Heart right ventricle (tissue), 16 donors: ENCODE measurements around the gene TBC1D30. TPM values are rescaled to one million over a fixed set of nuclear protein-coding genes. Genes with fewer than 3 reads are reported as not detected.

ENCODE experiments used
- ATAC-seq, 8 donors: fragments of 200-7000 bp; cut with Tn5 transposase; one replicate each; pipeline ENCODE4 v1.9.1; 2020; ENCODE audit warnings: mild to moderate bottlenecking in 8 of 8, moderate library complexity in 8 of 8, moderate number of reproducible peaks in 1 of 8
- DNase-seq, 2 donors: peaks; one replicate each; pipeline ENCODE4 v3.0.0-alpha.2; 2020
- H3K27ac ChIP-seq, 10 donors: fragments of 200-600 bp; sonication (generic) in 2 of 10; one replicate each; pipeline versions ENCODE4 v1.5.0 to v1.8.0; 2020 to 2022; ENCODE audit warnings: mild to moderate bottlenecking in 3 of 10
- H3K27me3 ChIP-seq, 7 donors: fragments of 200-600 bp; one replicate each; pipeline ENCODE4 v1.8.0; 2021 to 2022; ENCODE audit warnings: mild to moderate bottlenecking in 2 of 7
- H3K36me3 ChIP-seq, 9 donors: fragments of 200-600 bp; sonication (generic) in 1 of 9; one replicate each; pipeline versions ENCODE4 v1.5.0 to v1.8.0; 2020 to 2022; ENCODE audit warnings: mild to moderate bottlenecking in 2 of 9
- H3K4me1 ChIP-seq, 9 donors: fragments of 200-600 bp; sonication (generic) in 1 of 9; one replicate each; pipeline versions ENCODE4 v1.5.0 to v1.8.0; 2020 to 2022; ENCODE audit warnings: mild to moderate bottlenecking in 4 of 9
- H3K4me3 ChIP-seq, 10 donors: fragments of 200-600 bp; sonication (generic) in 2 of 10; one replicate each; pipeline versions ENCODE4 v1.5.0 to v1.8.0; 2020 to 2022; ENCODE audit warnings: mild to moderate bottlenecking in 7 of 10, moderate library complexity in 2 of 10
- H3K9me3 ChIP-seq, 11 donors: fragments of 200-600 bp in 10 of 11; sonication (generic) in 2 of 11; one replicate each; pipeline versions ENCODE4 v1.5.0 to v1.8.0; 2013 to 2022; ENCODE audit warnings: mild to moderate bottlenecking in 2 of 11, control low read depth in 1 of 11, moderate library complexity in 1 of 11
- CTCF ChIP-seq, 9 donors: fragments of 200-600 bp; sonication (generic) in 2 of 9; IDR thresholded peaks; one replicate each; pipeline versions ENCODE4 v1.5.0 to v1.8.0; 2021 to 2022; ENCODE audit warnings: antibody characterized with exemption in 9 of 9, mild to moderate bottlenecking in 5 of 9, moderate library complexity in 1 of 9
- WGBS, 2 donors: extraction: QIAGEN DNeasy Blood & Tissue Kit; methylation state at CpG; one replicate each; pipeline ENCODE4 v1.1.7; 2013; ENCODE audit warnings: inconsistent platforms in 1 of 2; 5-methylcytosine and 5-hydroxymethylcytosine counted together
- intact Hi-C, 10 donors: fragments of 100-400 bp; cut with DNase I; formaldehyde crosslinking; loops; one replicate each; pipeline versions ENCODE4 v1.11.1 to v1.14.2; 2022
- polyA plus RNA-seq, 2 donors: library from polyadenylated mRNA; stranded (reverse); fragments of 200-250 nt; gene quantifications; one replicate each; pipeline ENCODE4 v1.2.3, GENCODE V29; 2013
- total RNA-seq, 10 donors: library from RNA; stranded (reverse); fragmentation: NEBNext Ultra II Directional in 3 of 10; extraction: Animal tissue kit (Norgen Biotek cat#: 25700) in 3 of 10; gene quantifications; one replicate each; pipeline versions ENCODE4 v1.2.1 to v1.2.4, GENCODE V29; 2021 to 2023
- donor health status: Arrhythmogenic right ventricular cardiomyopathy.
- donor health status: ischemic (EF 13 %, LVEDD 7.1; RV severe dilation, severe dysfunction).
- donor health status: healthy with polysubstance abuse.
- donor health status: DM: no; HTN: yes; CAD: no.
- donor health status: DM: no; HTN: no; CAD: no.
- donor health status: ischemic (EF 25% LVEDD 6.9; RV normal size, moderate dysfunction).
- donor health status: ischemic (EF 25% LVEDD 5.7; RV mildly dilated, moderate dysfunction).
- donor health status: healthy.
- donor health status: DM: yes; HTN: yes; CAD: no.
- donor health status: Ischemic cardiomyopathy.
- donor health status: ischemic (EF 35%, LVEDD 5.7; RV mildly dilated, moderate dysfunction).
- donor health status: nonischemic (EF 11% LVEDD 7.7; RV severe dilation, severe dysfunction).
- donor health status: DM: yes; HTN: yes; CAD: no.
- donor health status: PGD.
- donor health status: ischemic (EF 29% LVEDD 5.4; RV normal size, mild dysfunction).
- donor health status: nonischemic (EF 23%, LVEDD 6.1; RV moderate dilation, normal function).

TBC1D30 gene
- total and polyA plus RNA-seq, 12 donors = 0.36 to 2.4 (median 0.66) TPM

DNA sequence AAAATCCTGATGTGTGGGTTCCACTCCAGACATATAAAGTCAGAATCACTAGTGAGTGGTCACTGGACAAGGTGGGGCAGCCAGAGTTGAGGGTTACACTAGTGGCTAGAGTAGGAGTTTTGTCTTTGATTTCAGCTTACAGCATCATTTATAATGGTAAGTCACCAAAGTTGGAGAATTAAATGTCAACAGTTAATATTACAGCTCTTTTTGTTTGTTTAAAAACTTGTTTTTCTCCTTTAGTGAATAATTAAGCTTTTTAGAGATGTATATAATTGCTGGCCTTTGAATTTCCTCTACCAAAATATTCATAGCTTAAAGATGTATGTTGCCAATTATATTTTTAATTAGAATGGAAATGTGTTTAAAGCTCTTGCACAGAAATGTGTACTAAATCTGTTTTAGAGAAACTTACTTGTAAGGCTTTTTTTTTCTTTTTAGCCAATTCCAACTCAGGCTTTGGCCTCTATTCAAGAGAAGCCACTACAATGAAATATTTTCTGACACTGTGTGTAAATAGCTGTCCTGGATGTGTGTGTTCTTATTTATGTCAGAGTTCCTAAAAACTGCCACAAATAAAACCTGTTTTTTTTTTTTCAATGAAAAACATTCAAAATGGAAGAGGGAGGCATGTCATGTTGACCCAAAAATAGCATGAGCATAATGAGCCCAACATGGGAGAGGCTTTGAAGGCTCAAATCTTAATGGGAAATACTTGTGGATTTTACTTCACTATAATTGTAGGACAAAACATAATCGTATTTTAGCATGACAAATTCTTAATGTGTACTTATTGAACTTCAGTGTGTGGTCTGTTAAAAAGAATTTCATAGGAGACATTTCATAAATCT lies 92.2 kb downstream of the TBC1D30 start:
- H3K4me1 ChIP-seq = no peaks in the 10 kb centered on the region
- intact Hi-C loops = no loop called here
- WGBS, 2 donors = 72 to 86% methylated on average over 1 of the region's 1 CpG
- H3K9me3 ChIP-seq = no peaks in the 10 kb centered on the region
- peaks cover 0 to 7% (median 0%) of the 10 kb centered on the region in 7 donors for H3K27me3 ChIP-seq
- no peak overlapping the region for H3K4me3 ChIP-seq
- DNase-seq (no peak), ATAC-seq (no peak)
- no peaks in the 10 kb centered on the region for H3K36me3 ChIP-seq
- no peak for TF ChIP-seq CTCF (IDR thresholded peaks at IDR 0.05)
- no peak overlapping the region for H3K27ac ChIP-seq

- Histone ChIP-seq H3K9me3 (no peaks in the 10 kb centered on the region), H3K36me3 (no peaks in the 10 kb centered on the region), H3K27ac (no peak overlapping the region), H3K4me1 (no peaks in the 10 kb centered on the region), H3K27me3 (peaks cover 0 to 3% (median 0%) of the 10 kb centered on the region in 7 donors), H3K4me3 (no peak overlapping the region)
- TF ChIP-seq CTCF (IDR thresholded peaks at IDR 0.05) = no peak
- DNase-seq = no peak
- WGBS, 2 donors = 87 to 88% methylated on average over 2 of the region's 2 CpGs
- ATAC-seq = no peak
- intact Hi-C loops = no loop called here
These were observed 93.9 kb downstream of the TBC1D30 start for GRCh38 chr12:64918344-64918743.

GRCh38 chr12:64918801-64919200 lies 94.4 kb downstream of the TBC1D30 start:
- intact Hi-C loops = no loop called here
- Histone ChIP-seq H3K27me3 (peaks cover 0 to 3% (median 0%) of the 10 kb centered on the region in 7 donors), H3K36me3 (no peaks in the 10 kb centered on the region), H3K9me3 (no peaks in the 10 kb centered on the region), H3K4me3 (no peak overlapping the region), H3K4me1 (no peaks in the 10 kb centered on the region), H3K27ac (no peak overlapping the region)
- no peak for ATAC-seq
- DNase-seq = no peak
- TF ChIP-seq CTCF (IDR thresholded peaks at IDR 0.05) = no peak
- 77 to 79% methylated on average over 2 of the region's 2 CpGs for WGBS, 2 donors

DNA sequence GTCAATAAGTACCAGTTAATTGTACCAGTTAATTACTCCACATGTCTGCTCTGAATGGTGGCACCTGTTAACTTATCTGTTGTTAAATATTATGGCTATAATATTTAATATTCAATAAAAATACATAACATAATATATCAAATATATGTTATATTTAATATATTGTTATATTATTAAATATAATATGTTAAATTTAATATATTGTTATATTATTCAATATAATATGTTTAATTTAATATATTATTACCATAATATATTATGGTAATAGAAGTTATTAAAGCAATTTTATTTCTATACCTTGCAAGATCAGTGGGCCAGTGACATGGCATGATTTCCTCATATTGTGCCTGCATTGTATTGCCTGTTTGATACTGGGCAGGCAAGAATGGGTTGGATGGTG lies 98.4 kb downstream of the TBC1D30 start:
- DNase-seq (no peak), ATAC-seq (no peak)
- no peak overlapping the region for H3K4me3 ChIP-seq
- TF ChIP-seq CTCF (IDR thresholded peaks at IDR 0.05) = no peak
- no peaks in the 10 kb centered on the region for H3K4me1 ChIP-seq
- no peak overlapping the region for H3K27ac ChIP-seq
- no peaks in the 10 kb centered on the region for H3K9me3 ChIP-seq
- intact Hi-C loops = no loop called here
- H3K36me3 ChIP-seq = no peaks in the 10 kb centered on the region
- H3K27me3 ChIP-seq = no peaks in the 10 kb centered on the region
